Esophagus muscularis mucosa (tissue), 3 donors: ENCODE results near the gene CPB2.

ENCODE experiments used
- CTCF ChIP-seq, 3 experiments: fragments of 200-600 bp in 2 of 3; fragments of 450-650 bp in 1 of 3; sonication (generic) in 2 of 3; IDR thresholded peaks; one replicate each; pipeline ENCODE4 v1.5.1; 2017 to 2019; ENCODE audit warnings: antibody characterized with exemption in 3 of 3, mild to moderate bottlenecking in 2 of 3, moderate library complexity in 1 of 3
- POLR2A ChIP-seq: fragments of 450-650 bp; IDR thresholded peaks from one replicate; pipeline ENCODE4 v1.6.1; 2017; ENCODE audit warnings: antibody characterized with exemption, moderate library complexity, mild to moderate bottlenecking, low read depth

GRCh38 chr13:46137627-46138317 is 32.9 kb upstream of the CPB2 start:
- TF ChIP-seq CTCF (IDR thresholded peaks at IDR 0.05) (no peak), POLR2A (no peak)
